Bronchial smooth muscle cell (primary cell): ENCODE measurements around the gene ZNF217. TPM values are rescaled to one million over a fixed set of nuclear protein-coding genes. Genes with fewer than 3 reads are reported as not detected.

Source experiments
- total RNA-seq: library from RNA; depleted of rRNA; stranded (reverse); fragments of >200 nt; gene quantifications from 2 replicates; pipeline ENCODE4 v1.2.1, GENCODE V29; 2014

Gene ZNF217
- 9.1 and 11.2 TPM in 2 replicates for total RNA-seq

GRCh38 chr20:53593466-53594007 is at the start of gene ZNF217:
TSS of gene ZNF217 (minus strand) at chr20:53593839. CDS start at chr20:53582826, 11,013 bp downstream.

